Measurements from ENCODE around the gene TTBK2. TPM values are rescaled to one million over a fixed set of nuclear protein-coding genes. Genes with fewer than 3 reads are reported as not detected.

TTBK2 gene
- total and polyA plus RNA-seq, 2 donors (not counting 3 experiments of a cell fraction or from before 2014, with no cell fraction given): 4.4 to 17.1 TPM

DNA sequence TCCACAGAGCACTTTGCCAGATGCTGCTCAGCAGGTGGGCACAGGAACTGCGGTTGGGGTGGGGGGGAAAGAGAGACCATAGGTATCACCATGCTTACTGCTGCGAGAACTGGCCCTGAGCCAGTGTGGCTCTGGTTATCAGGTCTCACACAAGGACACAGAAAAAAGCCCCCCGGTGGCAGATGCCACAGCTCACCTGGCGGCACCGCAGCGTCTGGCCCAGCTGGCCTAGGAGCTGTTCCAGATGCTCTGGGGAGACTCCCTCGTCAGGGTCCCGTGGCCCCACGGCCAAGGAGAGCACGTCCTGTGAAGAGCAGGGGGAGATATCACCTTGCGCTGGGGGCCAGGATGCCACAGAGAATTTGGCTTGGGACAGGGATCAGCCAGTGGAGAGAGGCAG is 194.5 kb downstream of the TTBK2 start:
- Histone ChIP-seq H3K9me1 (replicated peaks; ENCODE audit: control insufficient read depth, extremely low read depth, insufficient read depth, low read length) (no peaks in the 10 kb centered on the region), H3K4me1 (ENCODE audit: control insufficient read depth, extremely low read depth, insufficient read depth, low read length) (no peaks in the 10 kb centered on the region), H3K9me3 (replicated peaks; ENCODE audit: control insufficient read depth, insufficient read depth, low read length) (no peaks in the 10 kb centered on the region), H3K9ac (replicated peaks; ENCODE audit: extremely low read depth, insufficient read depth, low read length) (no peak overlapping the region), H3K36me3 (ENCODE audit: control insufficient read depth in 2 of 2, extremely low read depth in 1 of 2, insufficient read depth in 2 of 2, low read length in 2 of 2) (peaks cover 24 to 60% of the 10 kb centered on the region in 2 experiments), H3K79me2 (ENCODE audit: control insufficient read depth, insufficient read depth, low read length) (no peaks in the 10 kb centered on the region), H4K20me1 (replicated peaks; ENCODE audit: control insufficient read depth, extremely low read depth, insufficient read depth, low read length) (no peaks in the 10 kb centered on the region), H3K4me2 (ENCODE audit: insufficient read depth, low read length) (no peak overlapping the region), H3K27ac (ENCODE audit: insufficient read depth, low read depth, low read length) (no peak overlapping the region), H3K4me3 (replicated peaks in 1 of 3; ENCODE audit: insufficient read depth in 1 of 3, low read depth in 1 of 3, low read length in 3 of 3) (no peak overlapping the region), H3K27me3 (ENCODE audit: control insufficient read depth in 2 of 2, insufficient read depth in 2 of 2, low read length in 2 of 2) (no peaks in the 10 kb centered on the region), H2AFZ (ENCODE audit: low read depth, low read length) (no peak overlapping the region)
- POLR2A ChIA-PET: no interaction called here
- TF ChIP-seq GATA2 (IDR thresholded peaks at IDR 0.05; ENCODE audit: insufficient read depth, insufficient read length, low read depth, low read length): no peak
- TF ChIP-seq MYC (IDR thresholded peaks at IDR 0.05; ENCODE audit: low read depth, low read length): no peak
- no peak for TF ChIP-seq JUN (IDR thresholded peaks at IDR 0.05; ENCODE audit: borderline replicate concordance, insufficient read depth, insufficient read length, low read depth)
- no peak for TF ChIP-seq FOS (IDR thresholded peaks at IDR 0.05; ENCODE audit: borderline replicate concordance, insufficient read depth, low read length)
- no peak for TF ChIP-seq EZH2 (IDR thresholded peaks at IDR 0.05; ENCODE audit: borderline replicate concordance, low read depth, low read length, severe bottlenecking)
- no peak for TF ChIP-seq CTCF (IDR thresholded peaks at IDR 0.05; ENCODE audit: extremely low read depth in 1 of 2, insufficient read depth in 1 of 2, low read depth in 1 of 2, low read length in 2 of 2)
- TF ChIP-seq POLR2A (IDR thresholded peaks at IDR 0.05; ENCODE audit: low read depth, low read length): no peak
- TF ChIP-seq, protein P1, sequence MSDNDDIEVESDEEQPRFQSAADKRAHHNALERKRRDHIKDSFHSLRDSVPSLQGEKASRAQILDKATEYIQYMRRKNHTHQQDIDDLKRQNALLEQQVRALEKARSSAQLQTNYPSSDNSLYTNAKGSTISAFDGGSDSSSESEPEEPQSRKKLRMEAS (IDR thresholded peaks at IDR 0.05; ENCODE audit: insufficient read depth, insufficient read length): no peak
- TF ChIP-seq POLR2AphosphoS5 (IDR thresholded peaks at IDR 0.05; ENCODE audit: insufficient read depth, low read depth, low read length): no peak
- intact Hi-C loops (cut with micrococcal nuclease) (no loop called here), dilution Hi-C loops (cut with MboI; ENCODE audit: extremely low pct_ligation_motif_present, low sequenced_read_pairs) (no loop called here)
- no peak for FAIRE-seq
- CTCF ChIA-PET: interaction anchor here (1.6 to 1.9 kb wide), 2 partner anchors 10 to 200 kb away, joined by 5 read pairs; no protein-coding TSS in a partner anchor
- BruUV-seq (replicated peaks): no TSS peak
- DNase-seq (ENCODE audit: low read depth, low spot score): no peak
